ENCODE results near the gene RAPGEF3.

GRCh38 chr12:47783024-47783755 is 24.5 kb upstream of the RAPGEF3 start:
- TF ChIP-seq CTCF (IDR thresholded peaks at IDR 0.05; ENCODE audit: low read depth, low read length) (no peak), POLR2A (IDR thresholded peaks at IDR 0.05; ENCODE audit: extremely low read depth, insufficient read length) (no peak)
